Activated CD8-positive, alpha-beta memory T cell treated with anti-CD3 and anti-CD28 coated beads for 24 hours (primary cell): ENCODE results near the gene SMKR1.
"Not testable (repeated sequence)": the region's sequence is repeated elsewhere in the genome, so short reads cannot be mapped to it uniquely, and the experiment has no call there.

Experiments used
- DNase-seq: peaks from one replicate; pipeline ENCODE4 v3.0.0-alpha.2; 2020

Gene SMKR1

DNA sequence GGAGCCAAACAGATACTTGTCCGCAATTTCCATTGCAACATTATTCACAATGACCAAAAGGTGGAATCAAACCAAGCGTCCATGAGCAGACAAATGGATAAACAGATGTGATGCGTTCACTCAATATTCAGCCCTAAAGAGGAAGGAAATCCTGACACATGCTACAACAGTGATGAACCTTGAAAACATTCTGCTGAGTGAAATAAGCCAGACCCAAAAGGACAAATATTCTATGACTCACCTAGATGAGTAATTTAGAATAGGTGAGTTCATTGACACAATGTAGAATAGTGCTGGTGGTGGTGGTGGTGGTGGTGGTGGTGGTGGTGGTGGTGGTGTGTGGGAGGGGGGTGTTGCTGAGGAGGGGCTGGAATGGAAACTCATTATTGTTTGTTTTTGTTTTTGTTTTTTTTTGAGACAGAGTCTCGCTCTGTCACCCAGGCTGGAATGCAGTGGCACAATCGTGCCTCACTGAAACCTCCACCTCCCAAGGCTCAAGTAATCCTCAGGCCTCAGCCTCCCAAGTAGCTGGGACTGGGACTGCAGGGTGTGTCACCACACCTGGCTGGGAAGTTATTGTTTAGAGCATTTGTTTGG, 28.6 kb downstream of the SMKR1 start:
- peak; percentile 69 for DNase-seq

GRCh38 chr7:129531721-129532120, 29.4 kb downstream of the SMKR1 start:
- no peak for DNase-seq

GRCh38 chr7:129532375-129532774, 30.0 kb downstream of the SMKR1 start:
- no peak for DNase-seq

DNA sequence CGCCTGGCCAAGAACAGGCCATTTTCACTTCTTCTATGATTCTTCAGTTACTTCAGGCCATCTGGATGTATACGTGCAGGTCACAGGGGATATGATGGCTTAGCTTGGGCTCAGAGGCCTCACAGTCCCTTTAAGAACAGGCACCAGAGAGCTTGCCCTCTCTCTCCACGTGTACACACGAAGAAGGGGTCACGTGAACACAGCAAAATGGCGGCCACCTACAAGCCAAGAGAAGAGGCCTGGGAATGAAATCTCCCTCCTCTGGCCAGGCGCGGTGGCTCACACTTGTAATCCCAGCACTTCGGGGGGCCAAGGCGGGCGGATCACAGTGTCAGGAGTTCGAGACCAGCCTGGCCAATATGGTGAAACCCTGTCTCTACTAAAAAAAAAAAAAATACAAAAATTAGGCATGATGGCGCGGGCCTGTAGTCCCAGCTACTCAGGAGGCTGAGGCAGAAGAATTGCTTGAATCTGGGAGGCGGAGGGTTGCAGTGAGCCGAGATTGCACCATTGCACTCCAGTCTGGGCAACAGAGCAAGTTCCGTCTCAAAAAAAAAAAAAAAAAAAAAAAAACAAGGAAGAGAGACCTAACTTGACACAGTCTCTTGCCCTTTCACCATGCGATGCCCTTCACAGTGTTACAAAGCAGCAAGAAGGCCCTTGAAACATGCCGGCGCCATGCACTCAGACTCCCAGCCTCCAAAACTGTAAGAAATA, 32.4 kb downstream of the SMKR1 start:
- DNase-seq = not testable (repeated sequence)

DNA sequence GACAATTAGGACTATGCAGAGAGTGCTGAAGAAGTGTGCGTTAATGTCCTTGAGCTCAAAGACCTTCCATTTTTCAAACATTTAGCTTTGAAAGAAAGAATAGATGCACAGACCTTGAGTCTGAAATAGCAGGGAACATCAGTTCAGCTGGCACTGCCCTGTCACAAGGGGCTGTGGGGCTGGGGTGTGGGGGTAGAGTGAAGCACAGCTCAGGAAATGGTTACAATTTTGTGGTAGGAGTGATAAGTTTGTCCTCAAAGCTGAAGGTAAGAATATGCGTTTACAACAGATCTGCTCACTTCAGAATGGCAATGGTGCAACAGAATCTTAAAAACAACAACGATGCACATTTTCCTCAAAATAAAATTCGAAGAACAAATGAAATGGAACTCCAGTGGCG, 33.6 kb downstream of the SMKR1 start:
- DNase-seq = no peak

- DNase-seq = no peak
Measured at GRCh38 chr7:129536323-129536722, 34.0 kb downstream of the SMKR1 start.

GRCh38 chr7:129538790-129539189, 36.5 kb downstream of the SMKR1 start:
- no peak for DNase-seq

DNA sequence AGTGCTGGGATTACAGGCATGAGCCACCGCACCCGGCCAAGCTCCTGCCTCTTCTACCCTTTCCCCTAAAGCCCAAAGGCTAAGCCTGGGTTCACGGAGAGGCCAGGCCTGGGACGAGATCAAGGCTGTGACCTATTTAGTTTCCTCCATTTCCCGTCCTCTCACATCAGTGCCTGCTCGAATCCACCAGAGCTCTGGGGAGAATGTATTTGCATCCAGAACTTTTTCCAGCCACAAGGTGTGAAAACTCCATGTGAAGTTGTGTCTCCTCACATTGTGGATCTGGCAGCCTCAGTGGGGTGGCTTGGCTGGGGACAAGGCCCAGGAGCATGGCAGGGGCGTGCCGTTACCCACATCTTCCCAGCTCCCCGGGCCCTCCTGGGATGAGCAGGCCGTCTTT, 38.0 kb downstream of the SMKR1 start:
- DNase-seq = no peak

DNA sequence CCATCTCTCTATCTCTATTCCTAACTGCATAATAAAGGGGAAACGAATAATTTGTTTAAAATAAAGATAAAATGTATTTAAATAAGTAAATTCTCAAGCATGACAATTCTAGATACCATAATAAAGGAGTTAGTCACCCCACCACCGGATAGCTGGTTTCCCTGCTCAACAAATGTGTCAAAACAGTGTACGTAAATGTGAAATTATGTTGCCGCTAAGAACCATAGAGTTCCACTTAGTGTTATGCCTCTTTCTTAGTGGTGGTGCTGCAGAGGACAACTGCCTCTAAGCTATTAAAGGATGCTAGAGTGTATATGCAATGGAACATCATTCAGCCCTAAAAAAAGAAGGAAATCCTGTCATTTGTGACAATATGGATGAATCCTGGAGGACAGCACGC, 42.4 kb downstream of the SMKR1 start:
- no peak for DNase-seq

DNA sequence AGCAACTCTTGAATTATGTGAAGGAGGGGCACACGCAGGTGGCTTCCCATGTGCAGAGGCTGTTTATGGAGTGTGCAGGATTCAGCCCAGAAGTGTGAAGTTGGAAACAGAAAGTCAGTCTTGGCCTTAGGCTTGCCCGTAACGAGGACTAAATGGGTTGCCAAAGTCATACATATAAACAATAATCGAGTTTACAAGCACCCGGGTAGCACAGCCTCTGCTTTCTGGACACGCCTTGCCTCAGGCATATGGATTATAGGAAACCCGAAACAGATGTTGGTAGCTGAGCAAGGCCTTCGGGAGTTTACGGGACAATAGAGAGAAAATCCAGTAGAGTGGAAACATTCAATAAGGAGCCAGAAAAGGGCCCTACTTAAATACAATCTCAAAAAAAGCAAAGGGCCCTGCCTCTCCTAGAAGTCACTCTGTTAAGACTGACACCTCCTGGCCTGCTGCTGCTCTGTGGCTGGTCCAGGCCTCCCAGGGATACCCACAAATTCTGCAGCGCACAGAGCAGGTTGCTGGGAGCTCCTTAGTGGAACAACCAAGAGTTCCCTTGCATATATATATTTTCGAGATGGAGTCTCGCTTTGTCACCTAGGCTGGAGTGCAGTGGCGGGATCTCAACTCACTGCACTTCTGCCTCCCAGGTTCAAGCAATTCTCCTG, 48.5 kb downstream of the SMKR1 start:
- no peak for DNase-seq

GRCh38 chr7:129553899-129554461, 51.6 kb downstream of the SMKR1 start:
- DNase-seq = peak; percentile 70

GRCh38 chr7:129556607-129557133, 54.3 kb downstream of the SMKR1 start:
- no peak for DNase-seq

- DNase-seq = no peak
Measured at GRCh38 chr7:129557686-129558481, 55.6 kb downstream of the SMKR1 start.

GRCh38 chr7:129559564-129559963, 57.2 kb downstream of the SMKR1 start:
- DNase-seq = no peak

GRCh38 chr7:129560831-129561230, 58.5 kb downstream of the SMKR1 start:
- no peak for DNase-seq

DNA sequence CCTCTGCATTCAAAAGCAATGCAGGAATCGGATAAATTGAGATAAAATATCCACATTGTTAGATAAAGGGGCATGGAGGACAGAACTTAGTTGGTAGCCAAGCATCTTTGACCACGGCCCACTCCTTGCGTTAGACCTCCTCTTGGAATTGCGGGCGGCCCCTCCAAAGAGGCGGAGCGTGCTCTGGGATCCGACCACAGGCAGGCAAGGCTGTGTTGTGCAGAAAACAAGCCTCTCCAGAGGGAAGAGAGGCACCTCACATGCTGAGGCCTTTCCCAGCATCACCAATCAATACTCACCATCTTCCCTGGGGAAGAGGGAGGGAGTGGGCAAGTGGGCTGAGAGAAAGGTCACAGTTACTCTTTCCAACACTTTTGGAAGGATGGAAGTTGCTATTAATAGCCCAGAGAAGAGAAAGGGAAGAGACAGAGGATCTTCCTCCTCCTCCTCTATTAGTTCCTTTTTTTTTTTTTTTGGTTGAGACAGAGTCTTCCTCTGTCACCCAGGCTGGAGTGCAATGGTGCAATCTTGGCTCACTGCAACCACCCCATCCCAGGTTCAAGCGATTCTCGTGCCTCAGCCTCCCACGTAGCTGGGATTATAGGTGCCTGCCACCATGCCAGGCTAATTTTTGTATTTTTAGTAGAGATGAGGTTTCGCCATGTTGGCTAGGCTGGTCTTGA, 59.5 kb downstream of the SMKR1 start:
- no peak for DNase-seq
